NB4 (cell line): ENCODE measurements around the gene TSSK6.

Experiments used
- MAX ChIP-seq: IDR thresholded peaks from 2 replicates; pipeline ENCODE4 v1.6.1; 2011; ENCODE audit warnings: low read depth, low read length
- MYC ChIP-seq: IDR thresholded peaks from 2 replicates; pipeline ENCODE4 v1.6.1; 2011; ENCODE audit warnings: low read depth, low read length
- POLR2A ChIP-seq: IDR thresholded peaks from 2 replicates; pipeline ENCODE4 v1.6.1; 2011; ENCODE audit warnings: mild to moderate bottlenecking; ENCODE audit not compliant: insufficient read length; ENCODE audit errors: extremely low read depth
- TF ChIP-seq, protein P1 (sequence below): IDR thresholded peaks from one replicate; pipeline ENCODE4 v1.5.1; 2012; ENCODE audit warnings: low read depth, low read length

DNA sequence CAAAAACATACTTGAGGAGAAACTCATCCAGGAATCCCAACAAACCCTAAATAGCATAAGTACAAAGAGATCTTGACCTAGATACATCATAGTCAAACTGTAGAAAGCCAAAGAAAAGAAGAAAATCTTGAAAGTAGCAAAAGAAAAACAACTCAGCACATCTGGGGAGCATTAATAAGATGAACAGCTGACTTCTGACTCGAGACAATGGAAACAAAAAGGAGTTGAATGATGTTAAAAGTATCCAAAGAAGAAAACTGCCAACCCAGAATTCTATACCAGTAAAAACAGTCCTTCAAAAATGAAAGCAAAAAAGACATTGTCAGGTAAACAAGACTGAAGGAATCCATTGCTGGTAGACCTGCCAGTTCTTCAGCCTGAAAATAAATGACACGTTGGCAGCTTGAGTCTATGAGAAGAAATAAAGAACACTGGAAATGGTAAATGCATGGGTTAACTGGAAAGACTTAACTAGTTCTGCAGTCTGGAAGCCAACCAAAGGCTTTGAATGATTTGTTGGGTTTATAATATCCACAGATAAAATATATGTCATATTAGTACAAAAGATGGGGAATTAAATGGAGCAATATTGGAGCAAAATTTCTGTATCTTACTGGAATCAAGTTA, 46.8 kb downstream of the TSSK6 start:
- TF ChIP-seq POLR2A (no peak), MAX (no peak), MYC (no peak)
- TF ChIP-seq, protein P1, sequence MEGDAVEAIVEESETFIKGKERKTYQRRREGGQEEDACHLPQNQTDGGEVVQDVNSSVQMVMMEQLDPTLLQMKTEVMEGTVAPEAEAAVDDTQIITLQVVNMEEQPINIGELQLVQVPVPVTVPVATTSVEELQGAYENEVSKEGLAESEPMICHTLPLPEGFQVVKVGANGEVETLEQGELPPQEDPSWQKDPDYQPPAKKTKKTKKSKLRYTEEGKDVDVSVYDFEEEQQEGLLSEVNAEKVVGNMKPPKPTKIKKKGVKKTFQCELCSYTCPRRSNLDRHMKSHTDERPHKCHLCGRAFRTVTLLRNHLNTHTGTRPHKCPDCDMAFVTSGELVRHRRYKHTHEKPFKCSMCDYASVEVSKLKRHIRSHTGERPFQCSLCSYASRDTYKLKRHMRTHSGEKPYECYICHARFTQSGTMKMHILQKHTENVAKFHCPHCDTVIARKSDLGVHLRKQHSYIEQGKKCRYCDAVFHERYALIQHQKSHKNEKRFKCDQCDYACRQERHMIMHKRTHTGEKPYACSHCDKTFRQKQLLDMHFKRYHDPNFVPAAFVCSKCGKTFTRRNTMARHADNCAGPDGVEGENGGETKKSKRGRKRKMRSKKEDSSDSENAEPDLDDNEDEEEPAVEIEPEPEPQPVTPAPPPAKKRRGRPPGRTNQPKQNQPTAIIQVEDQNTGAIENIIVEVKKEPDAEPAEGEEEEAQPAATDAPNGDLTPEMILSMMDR, result no peak
